Keratinocyte (primary cell): Measurements from ENCODE around the gene ZMYND8. TPM values are rescaled to one million over a fixed set of nuclear protein-coding genes. Genes with fewer than 3 reads are reported as not detected.

Source experiments
- DNase-seq: peaks from one replicate; pipeline ENCODE4 v3.0.0-alpha.2; 2011; ENCODE audit warnings: low read depth, missing footprints, low spot score
- FAIRE-seq: peaks from 2 replicates; lab custom pipeline; 2011; peaks lifted over from hg19 to GRCh38; lab: Jason Lieb, UNC
- H2AFZ ChIP-seq: 2 replicates; pipeline ENCODE4 v1.6.0; 2012; ENCODE audit warnings: low read length, control low read depth, inconsistent platforms; ENCODE audit not compliant: control insufficient read depth
- H3K27ac ChIP-seq: 2 replicates; pipeline ENCODE4 v1.5.1; 2011; ENCODE audit warnings: low read length; ENCODE audit not compliant: control insufficient read depth, insufficient read depth
- H3K27me3 ChIP-seq: 3 replicates; pipeline ENCODE4 v1.6.0; 2011; ENCODE audit warnings: low read length; ENCODE audit not compliant: control insufficient read depth, insufficient read depth; ENCODE audit errors: extremely low read depth
- H3K36me3 ChIP-seq, 2 experiments: 2 replicates in 1 of 2; 3 replicates in 1 of 2; pipeline ENCODE4 v1.5.1; 2011; ENCODE audit warnings: low read length in 2 of 2, mild to moderate bottlenecking in 1 of 2; ENCODE audit not compliant: control insufficient read depth in 2 of 2, insufficient read depth in 2 of 2; ENCODE audit errors: extremely low read depth in 1 of 2
- H3K4me1 ChIP-seq: 3 replicates; pipeline ENCODE4 v1.5.1; 2011; ENCODE audit warnings: low read length; ENCODE audit not compliant: control insufficient read depth, insufficient read depth; ENCODE audit errors: extremely low read depth
- H3K4me2 ChIP-seq: 3 replicates; pipeline ENCODE4 v1.6.0; 2011; ENCODE audit warnings: low read depth, low read length; ENCODE audit not compliant: control insufficient read depth, insufficient read depth; ENCODE audit errors: extremely low read depth
- H3K4me3 ChIP-seq, 3 experiments: fragments of 200-600 bp in 1 of 3; sonication (generic) in 1 of 3; 2 replicates in 2 of 3; 3 replicates in 1 of 3; pipeline ENCODE4 v1.5.1; 2011 to 2016; ENCODE audit warnings: low read length in 3 of 3, mild to moderate bottlenecking in 3 of 3, control low read depth in 2 of 3, inconsistent platforms in 1 of 3, low read depth in 1 of 3, mixed read lengths in 1 of 3, mixed run types in 1 of 3, moderate library complexity in 1 of 3; ENCODE audit not compliant: control insufficient read depth in 2 of 3, insufficient read depth in 2 of 3; ENCODE audit errors: extremely low read depth in 1 of 3
- H3K79me2 ChIP-seq: 2 replicates; pipeline ENCODE4 v1.6.0; 2012; ENCODE audit warnings: low read length; ENCODE audit not compliant: control insufficient read depth, insufficient read depth
- H3K9ac ChIP-seq: 3 replicates; pipeline ENCODE4 v1.6.0; 2011; ENCODE audit warnings: low read length; ENCODE audit not compliant: control insufficient read depth, insufficient read depth; ENCODE audit errors: extremely low read depth
- H3K9me1 ChIP-seq: 3 replicates; pipeline ENCODE4 v1.6.0; 2011; ENCODE audit warnings: low read length; ENCODE audit not compliant: control insufficient read depth, insufficient read depth; ENCODE audit errors: extremely low read depth
- H3K9me3 ChIP-seq: 2 replicates; pipeline ENCODE4 v1.5.1; 2012; ENCODE audit warnings: low read depth, low read length; ENCODE audit not compliant: control insufficient read depth
- H4K20me1 ChIP-seq: 3 replicates; pipeline ENCODE4 v1.6.0; 2011; ENCODE audit warnings: low read length; ENCODE audit not compliant: control insufficient read depth, insufficient read depth; ENCODE audit errors: extremely low read depth
- EZH2 ChIP-seq: IDR thresholded peaks from one replicate; pipeline ENCODE4 v1.6.1; 2012; ENCODE audit warnings: inconsistent platforms, mild to moderate bottlenecking, low read length, moderate library complexity
- dilution Hi-C: fragments of 300-500 bp; cut with MboI; formaldehyde crosslinking; loops from one replicate; pipeline ENCODE4 v1.7.0; 2020; ENCODE audit warnings: low sequenced_read_pairs; ENCODE audit not compliant: extremely low pct_ligation_motif_present
- polyA plus RNA-seq, 5 experiments: library from polyadenylated mRNA; depleted of rRNA in 3 of 5; stranded (reverse) in 3 of 5; stranded (forward) in 1 of 5; unstranded in 1 of 5; fragments of >200 nt; gene quantifications; 1 replicate in 1 of 5; 2 replicates in 3 of 5; 3 replicates in 1 of 5; pipeline versions ENCODE4 v1.2.1 to v1.2.3, GENCODE V29; 2011 to 2012; ENCODE audit warnings: missing spikeins in 2 of 5, low read depth in 1 of 5, low replicate concordance in 1 of 5
- TF ChIP-seq, protein P1 (sequence below), 3 experiments: IDR thresholded peaks in 1 of 3; conservative IDR thresholded peaks in 1 of 3; optimal IDR thresholded peaks in 1 of 3; 2 replicates in 2 of 3; 3 replicates in 1 of 3; pipeline versions ENCODE3 to v1.5.1; 2011; ENCODE audit warnings: low read length in 3 of 3, mild to moderate bottlenecking in 3 of 3, moderate library complexity in 2 of 3, control low read depth in 1 of 3, inconsistent platforms in 1 of 3; ENCODE audit not compliant: insufficient read depth in 2 of 3; ENCODE audit errors: extremely low read depth in 1 of 3

Gene ZMYND8
- polyA plus RNA-seq, 1 donor (not counting 4 experiments of a cell fraction or from before 2014, with no cell fraction given) = 39.8 TPM

DNA sequence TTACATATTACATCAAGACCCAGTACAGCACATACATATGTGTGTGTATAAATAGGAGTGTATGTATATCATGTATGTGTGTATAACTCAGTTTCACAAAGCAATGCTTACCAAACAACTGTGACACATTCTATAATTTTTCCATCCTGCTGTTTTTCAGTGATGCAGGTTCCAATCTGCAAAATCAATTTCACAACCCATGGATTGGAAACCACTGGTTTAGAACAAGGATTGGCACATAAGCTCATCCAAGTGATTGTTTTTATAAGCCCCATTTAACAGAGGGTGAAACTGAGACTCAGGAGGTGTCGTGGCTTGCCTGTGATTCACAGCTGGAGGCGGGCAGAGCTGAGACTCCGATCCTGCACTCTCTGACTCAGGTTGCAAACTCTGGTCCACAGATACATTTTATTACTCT lies 158.2 kb downstream of the ZMYND8 start:
- dilution Hi-C loops = no loop called here

DNA sequence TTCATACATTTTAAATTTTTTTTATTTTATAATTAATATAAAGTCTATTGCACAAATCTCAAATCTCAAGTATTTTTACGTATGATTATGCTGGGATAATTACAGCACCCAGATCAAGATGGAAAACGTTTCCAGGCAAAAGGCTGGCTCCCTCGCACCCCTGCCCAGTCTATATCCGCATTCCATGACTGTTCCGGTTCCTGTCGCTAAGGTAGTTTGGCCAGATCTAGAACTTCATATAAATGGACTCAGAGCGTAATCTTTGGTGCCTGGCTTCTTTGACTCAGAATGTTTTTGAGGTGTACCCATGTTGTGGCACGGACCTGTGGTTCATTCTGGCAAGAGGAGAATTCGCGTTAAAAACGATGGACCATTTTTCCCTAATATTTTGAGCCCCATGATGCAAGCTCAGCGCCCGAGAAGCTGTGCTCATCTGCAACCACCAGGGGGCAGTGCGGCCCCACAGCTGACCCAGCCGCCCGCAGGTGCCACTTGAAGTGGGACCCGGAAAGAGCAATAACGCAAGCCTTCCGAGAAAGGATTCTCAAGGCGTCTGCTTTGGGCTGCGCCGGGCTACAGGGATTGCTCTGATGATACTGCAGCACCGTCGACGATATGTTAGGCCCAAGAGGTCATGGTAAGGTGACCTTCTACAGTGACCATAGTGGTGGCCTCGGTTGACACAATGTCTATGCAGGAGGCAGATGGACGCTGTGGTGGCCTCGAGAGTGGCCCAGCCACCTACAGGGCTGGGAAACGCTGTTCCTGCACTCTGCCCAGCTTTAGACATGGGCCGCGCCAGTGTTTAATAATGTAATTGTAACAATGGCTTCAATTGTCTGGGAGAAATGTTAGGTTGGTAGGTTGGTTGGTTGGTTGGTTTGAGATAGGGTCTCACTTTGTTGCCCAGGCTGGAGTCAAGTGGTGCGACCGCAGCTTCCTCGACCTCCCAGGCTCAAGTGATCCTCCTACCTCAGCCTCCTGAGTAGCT lies 160.1 kb downstream of the ZMYND8 start:
- dilution Hi-C loops = no loop called here
- DNase-seq (no peak), FAIRE-seq (no peak)
- H4K20me1 ChIP-seq = no peaks in the 10 kb centered on the region
- H3K27ac ChIP-seq = no peak overlapping the region
- TF ChIP-seq, protein P1, sequence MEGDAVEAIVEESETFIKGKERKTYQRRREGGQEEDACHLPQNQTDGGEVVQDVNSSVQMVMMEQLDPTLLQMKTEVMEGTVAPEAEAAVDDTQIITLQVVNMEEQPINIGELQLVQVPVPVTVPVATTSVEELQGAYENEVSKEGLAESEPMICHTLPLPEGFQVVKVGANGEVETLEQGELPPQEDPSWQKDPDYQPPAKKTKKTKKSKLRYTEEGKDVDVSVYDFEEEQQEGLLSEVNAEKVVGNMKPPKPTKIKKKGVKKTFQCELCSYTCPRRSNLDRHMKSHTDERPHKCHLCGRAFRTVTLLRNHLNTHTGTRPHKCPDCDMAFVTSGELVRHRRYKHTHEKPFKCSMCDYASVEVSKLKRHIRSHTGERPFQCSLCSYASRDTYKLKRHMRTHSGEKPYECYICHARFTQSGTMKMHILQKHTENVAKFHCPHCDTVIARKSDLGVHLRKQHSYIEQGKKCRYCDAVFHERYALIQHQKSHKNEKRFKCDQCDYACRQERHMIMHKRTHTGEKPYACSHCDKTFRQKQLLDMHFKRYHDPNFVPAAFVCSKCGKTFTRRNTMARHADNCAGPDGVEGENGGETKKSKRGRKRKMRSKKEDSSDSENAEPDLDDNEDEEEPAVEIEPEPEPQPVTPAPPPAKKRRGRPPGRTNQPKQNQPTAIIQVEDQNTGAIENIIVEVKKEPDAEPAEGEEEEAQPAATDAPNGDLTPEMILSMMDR (optimal IDR thresholded peaks at IDR 0.05 in 1 of 3, IDR thresholded peaks at IDR 0.05 in 1 of 3, conservative IDR thresholded peaks at IDR 0.05 in 1 of 3; ENCODE audit: extremely low read depth in 1 of 3, insufficient read depth in 2 of 3, low read length in 3 of 3) = peak; percentile 91 to 97 (median 92)
- TF ChIP-seq EZH2 = no peak
- no peak overlapping the region for H3K4me3 ChIP-seq
- no peaks in the 10 kb centered on the region for H3K36me3 ChIP-seq
- H3K4me2 ChIP-seq = peak overlapping the region; percentile 43
- no peaks in the 10 kb centered on the region for H3K79me2 ChIP-seq
- H3K9me1 ChIP-seq = no peaks in the 10 kb centered on the region
- H3K9me3 ChIP-seq = no peaks in the 10 kb centered on the region
- no peaks in the 10 kb centered on the region for H3K27me3 ChIP-seq
- H3K9ac ChIP-seq = no peak overlapping the region
- no peak overlapping the region for H2AFZ ChIP-seq
- peaks cover 8% of the 10 kb centered on the region for H3K4me1 ChIP-seq

More for the DNA sequence above, 158.2 kb downstream of the ZMYND8 start:
- TF ChIP-seq EZH2 = no peak
- TF ChIP-seq, protein P1 (optimal IDR thresholded peaks at IDR 0.05 in 1 of 3, IDR thresholded peaks at IDR 0.05 in 1 of 3, conservative IDR thresholded peaks at IDR 0.05 in 1 of 3; ENCODE audit: extremely low read depth in 1 of 3, insufficient read depth in 2 of 3, low read length in 3 of 3) = no peak
- Histone ChIP-seq H3K79me2 (no peaks in the 10 kb centered on the region), H3K9me3 (no peaks in the 10 kb centered on the region), H3K4me2 (no peak overlapping the region), H3K27ac (no peak overlapping the region), H2AFZ (no peak overlapping the region), H3K9ac (no peak overlapping the region), H3K4me3 (no peak overlapping the region), H3K9me1 (no peaks in the 10 kb centered on the region), H3K36me3 (no peaks in the 10 kb centered on the region), H3K27me3 (no peaks in the 10 kb centered on the region), H4K20me1 (no peaks in the 10 kb centered on the region), H3K4me1 (peaks cover 8% of the 10 kb centered on the region)
- DNase-seq (no peak), FAIRE-seq (no peak)
